ENCODE measurements around the gene OTUD7B.

OTUD7B gene

DNA sequence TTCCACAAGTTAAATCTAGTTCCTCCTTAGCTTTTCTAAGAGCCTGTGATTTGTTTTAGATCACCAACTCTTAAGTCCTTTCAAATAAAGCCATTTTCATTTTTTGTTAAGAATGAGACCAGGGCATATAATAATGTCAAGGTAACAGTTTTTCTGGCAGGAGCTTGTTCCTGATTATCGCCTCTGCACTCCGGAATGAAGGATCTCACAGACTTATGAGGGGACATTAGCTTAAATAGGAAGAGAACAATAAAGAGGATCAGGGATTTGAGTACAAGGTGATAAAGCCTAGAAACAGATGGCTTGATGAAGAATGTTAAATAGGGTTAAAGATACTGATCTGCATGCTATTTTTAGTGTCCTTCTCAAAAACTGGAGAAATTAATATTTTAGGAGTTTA lies 13.6 kb upstream of the OTUD7B start:
- H3K9me3 ChIP-seq (ENCODE audit: control insufficient read depth, low read length) = no peaks in the 10 kb centered on the region
- TF ChIP-seq, protein P1, sequence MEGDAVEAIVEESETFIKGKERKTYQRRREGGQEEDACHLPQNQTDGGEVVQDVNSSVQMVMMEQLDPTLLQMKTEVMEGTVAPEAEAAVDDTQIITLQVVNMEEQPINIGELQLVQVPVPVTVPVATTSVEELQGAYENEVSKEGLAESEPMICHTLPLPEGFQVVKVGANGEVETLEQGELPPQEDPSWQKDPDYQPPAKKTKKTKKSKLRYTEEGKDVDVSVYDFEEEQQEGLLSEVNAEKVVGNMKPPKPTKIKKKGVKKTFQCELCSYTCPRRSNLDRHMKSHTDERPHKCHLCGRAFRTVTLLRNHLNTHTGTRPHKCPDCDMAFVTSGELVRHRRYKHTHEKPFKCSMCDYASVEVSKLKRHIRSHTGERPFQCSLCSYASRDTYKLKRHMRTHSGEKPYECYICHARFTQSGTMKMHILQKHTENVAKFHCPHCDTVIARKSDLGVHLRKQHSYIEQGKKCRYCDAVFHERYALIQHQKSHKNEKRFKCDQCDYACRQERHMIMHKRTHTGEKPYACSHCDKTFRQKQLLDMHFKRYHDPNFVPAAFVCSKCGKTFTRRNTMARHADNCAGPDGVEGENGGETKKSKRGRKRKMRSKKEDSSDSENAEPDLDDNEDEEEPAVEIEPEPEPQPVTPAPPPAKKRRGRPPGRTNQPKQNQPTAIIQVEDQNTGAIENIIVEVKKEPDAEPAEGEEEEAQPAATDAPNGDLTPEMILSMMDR (IDR thresholded peaks at IDR 0.05) = no peak
- H3K79me2 ChIP-seq = no peaks in the 10 kb centered on the region
- H3K36me3 ChIP-seq (ENCODE audit: control insufficient read depth, insufficient read depth, low read length) = no peaks in the 10 kb centered on the region
- no peak overlapping the region for H3K4me3 ChIP-seq (ENCODE audit: low read depth, low read length)
- no peak overlapping the region for H3K27ac ChIP-seq
- H3K4me1 ChIP-seq = no peaks in the 10 kb centered on the region
- no peak overlapping the region for H3K9ac ChIP-seq
- no peaks in the 10 kb centered on the region for H3K27me3 ChIP-seq (ENCODE audit: control insufficient read depth, insufficient read depth, low read length)
- no peak overlapping the region for H3K4me2 ChIP-seq (ENCODE audit: low read length)
- H2AFZ ChIP-seq = no peak overlapping the region

GRCh38 chr1:150022357-150022756 lies 11.8 kb upstream of the OTUD7B start:
- Histone ChIP-seq H2AFZ (no peak overlapping the region), H3K4me1 (no peaks in the 10 kb centered on the region), H3K36me3 (ENCODE audit: control insufficient read depth, insufficient read depth, low read length) (no peaks in the 10 kb centered on the region), H3K9me3 (ENCODE audit: control insufficient read depth, low read length) (no peaks in the 10 kb centered on the region), H3K27me3 (ENCODE audit: control insufficient read depth, insufficient read depth, low read length) (no peaks in the 10 kb centered on the region), H3K79me2 (no peaks in the 10 kb centered on the region), H3K4me2 (ENCODE audit: low read length) (no peak overlapping the region), H3K27ac (no peak overlapping the region), H3K4me3 (ENCODE audit: low read depth, low read length) (no peak overlapping the region), H3K9ac (no peak overlapping the region)
- TF ChIP-seq, protein P1 (IDR thresholded peaks at IDR 0.05) = no peak

GRCh38 chr1:150021191-150021694 lies 10.7 kb upstream of the OTUD7B start:
- H3K9ac ChIP-seq = no peak overlapping the region
- H3K4me2 ChIP-seq (ENCODE audit: low read length) = no peak overlapping the region
- TF ChIP-seq, protein P1 (IDR thresholded peaks at IDR 0.05) = no peak
- no peaks in the 10 kb centered on the region for H3K4me1 ChIP-seq
- H3K79me2 ChIP-seq = no peaks in the 10 kb centered on the region
- H3K4me3 ChIP-seq (ENCODE audit: low read depth, low read length) = no peak overlapping the region
- no peak overlapping the region for H2AFZ ChIP-seq
- no peaks in the 10 kb centered on the region for H3K27me3 ChIP-seq (ENCODE audit: control insufficient read depth, insufficient read depth, low read length)
- no peak overlapping the region for H3K27ac ChIP-seq
- no peaks in the 10 kb centered on the region for H3K36me3 ChIP-seq (ENCODE audit: control insufficient read depth, insufficient read depth, low read length)
- H3K9me3 ChIP-seq (ENCODE audit: control insufficient read depth, low read length) = no peaks in the 10 kb centered on the region

- Histone ChIP-seq H3K36me3 (ENCODE audit: control insufficient read depth, insufficient read depth, low read length) (no peaks in the 10 kb centered on the region), H3K9ac (no peak overlapping the region), H3K27me3 (ENCODE audit: control insufficient read depth, insufficient read depth, low read length) (no peaks in the 10 kb centered on the region), H3K9me3 (ENCODE audit: control insufficient read depth, low read length) (no peaks in the 10 kb centered on the region), H3K4me2 (ENCODE audit: low read length) (no peak overlapping the region), H2AFZ (no peak overlapping the region), H3K4me3 (ENCODE audit: low read depth, low read length) (no peak overlapping the region), H3K4me1 (no peaks in the 10 kb centered on the region), H3K27ac (no peak overlapping the region), H3K79me2 (no peaks in the 10 kb centered on the region)
- TF ChIP-seq, protein P1 (IDR thresholded peaks at IDR 0.05) = no peak
These were observed 10.2 kb upstream of the OTUD7B start for GRCh38 chr1:150020711-150021110.

DNA sequence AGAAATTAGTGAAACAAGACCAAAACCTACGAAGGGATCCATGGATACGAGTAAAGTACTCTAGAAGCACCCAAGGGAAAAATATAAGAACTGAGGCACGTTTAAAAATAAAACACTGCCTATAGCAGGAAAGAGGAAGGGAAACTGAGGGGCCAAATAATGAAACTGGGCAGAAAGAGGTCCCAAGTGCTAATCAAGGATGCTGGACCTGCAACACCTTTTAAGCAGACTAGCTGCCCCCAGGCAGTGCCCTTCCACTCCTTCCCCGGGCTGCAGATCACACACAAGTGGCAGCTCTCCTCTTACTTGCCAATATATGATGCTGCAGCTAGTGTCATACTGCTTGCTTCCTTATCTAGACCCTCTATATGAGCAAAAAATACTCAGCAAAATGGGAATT lies 7.6 kb upstream of the OTUD7B start:
- Histone ChIP-seq H3K79me2 (no peaks in the 10 kb centered on the region), H3K9ac (no peak overlapping the region), H3K9me3 (ENCODE audit: control insufficient read depth, low read length) (no peaks in the 10 kb centered on the region), H3K4me3 (ENCODE audit: low read depth, low read length) (no peak overlapping the region), H3K4me1 (no peaks in the 10 kb centered on the region), H3K4me2 (ENCODE audit: low read length) (no peak overlapping the region), H3K36me3 (ENCODE audit: control insufficient read depth, insufficient read depth, low read length) (no peaks in the 10 kb centered on the region), H3K27ac (no peak overlapping the region), H3K27me3 (ENCODE audit: control insufficient read depth, insufficient read depth, low read length) (no peaks in the 10 kb centered on the region), H2AFZ (no peak overlapping the region)
- TF ChIP-seq, protein P1 (IDR thresholded peaks at IDR 0.05) = no peak
